IMR-90 (cell line): ENCODE measurements around the gene CUL3. TPM values are rescaled to one million over a fixed set of nuclear protein-coding genes. Genes with fewer than 3 reads are reported as not detected.

Source experiments
- ATAC-seq: fragments of 200-7000 bp; cut with Tn5 transposase; 2 replicates; pipeline ENCODE4 v1.9.1; 2020; ENCODE audit warnings: low read depth, mild to moderate bottlenecking, moderate library complexity
- BruUV-seq: library from RNA; stranded (reverse); fragments of 400-500 nt; replicated peaks from 2 replicates; lab custom pipeline; 2021; lab: Mats Ljungman, UMichigan
- CTCF ChIA-PET: fragments of 300-600 bp; formaldehyde crosslinking; extraction: SDS; loops from one replicate; lab custom pipeline; 2021; ENCODE audit warnings: antibody characterized with exemption; lab: Yijun Ruan, JAX
- POLR2A ChIA-PET: fragments of 300-600 bp; sonication (Branson Sonifier 250); formaldehyde crosslinking; loops from one replicate; lab custom pipeline; 2022; ENCODE audit warnings: antibody characterized with exemption; ENCODE audit not compliant: unreplicated experiment; lab: Charles Lee
- DNase-seq: peaks from one replicate; pipeline ENCODE4 v3.0.0; 2013
- H2AFZ ChIP-seq: replicated peaks from 2 replicates; pipeline ENCODE3; 2013; ENCODE audit warnings: low read length, mild to moderate bottlenecking; ENCODE audit not compliant: poor library complexity
- H2AK5ac ChIP-seq: 2 replicates; pipeline ENCODE4 v1.6.1; 2013; ENCODE audit warnings: low read depth, low read length, inconsistent platforms
- H2AK9ac ChIP-seq: replicated peaks from 2 replicates; pipeline ENCODE3; 2013; ENCODE audit warnings: mild to moderate bottlenecking, low read depth, low read length, moderate library complexity; ENCODE audit not compliant: poor library complexity
- H2BK120ac ChIP-seq: 2 replicates; pipeline ENCODE4 v1.6.1; 2013; ENCODE audit warnings: low read depth, low read length, inconsistent platforms
- H2BK15ac ChIP-seq: 3 replicates; pipeline ENCODE4 v1.6.1; 2013; ENCODE audit warnings: low read depth, low read length, inconsistent platforms
- H2BK20ac ChIP-seq: 2 replicates; pipeline ENCODE4 v1.6.1; 2013; ENCODE audit warnings: low read depth, mild to moderate bottlenecking, inconsistent platforms, low read length, moderate library complexity
- H2BK5ac ChIP-seq: 2 replicates; pipeline ENCODE4 v1.6.1; 2013; ENCODE audit warnings: mild to moderate bottlenecking, low read depth, low read length, inconsistent platforms; ENCODE audit not compliant: poor library complexity, severe bottlenecking
- H3K14ac ChIP-seq: replicated peaks from 2 replicates; pipeline ENCODE4 v1.6.1; 2013; ENCODE audit warnings: low read depth, low read length, inconsistent platforms
- H3K18ac ChIP-seq: 2 replicates; pipeline ENCODE4 v1.6.1; 2013; ENCODE audit warnings: low read depth, low read length, control low read depth
- H3K23ac ChIP-seq: 2 replicates; pipeline ENCODE4 v1.6.1; 2013; ENCODE audit warnings: low read depth, low read length, inconsistent platforms
- H3K27ac ChIP-seq: 2 replicates; pipeline ENCODE4 v1.5.1; 2013; ENCODE audit warnings: mild to moderate bottlenecking, control low read depth, low read length; ENCODE audit not compliant: insufficient read depth
- H3K27me3 ChIP-seq: 2 replicates; pipeline ENCODE4 v1.6.1; 2013; ENCODE audit warnings: low read length; ENCODE audit not compliant: control insufficient read depth, insufficient read depth
- H3K36me3 ChIP-seq: 2 replicates; pipeline ENCODE4 v1.6.1; 2013; ENCODE audit warnings: low read length, mixed read lengths; ENCODE audit not compliant: control insufficient read depth, insufficient read depth
- H3K4ac ChIP-seq: 2 replicates; pipeline ENCODE4 v1.6.1; 2013; ENCODE audit warnings: low read depth, low read length, inconsistent platforms
- H3K4me1 ChIP-seq: 2 replicates; pipeline ENCODE4 v1.6.1; 2013; ENCODE audit warnings: low read length, mixed read lengths; ENCODE audit not compliant: control insufficient read depth, insufficient read depth
- H3K4me2 ChIP-seq: 2 replicates; pipeline ENCODE4 v1.6.1; 2013; ENCODE audit warnings: low read depth, mild to moderate bottlenecking, control low read depth, low read length, moderate library complexity
- H3K4me3 ChIP-seq: 2 replicates; pipeline ENCODE4 v1.5.1; 2013; ENCODE audit warnings: low read depth, mild to moderate bottlenecking, control low read depth, low read length, moderate library complexity; ENCODE audit not compliant: insufficient read depth
- H3K56ac ChIP-seq: 2 replicates; pipeline ENCODE4 v1.6.1; 2013; ENCODE audit warnings: low read length, inconsistent platforms; ENCODE audit not compliant: insufficient read depth; ENCODE audit errors: extremely low read depth
- H3K79me1 ChIP-seq, 2 experiments: 2 replicates each; pipeline ENCODE4 v1.6.1; 2013; ENCODE audit warnings: low read length in 2 of 2, inconsistent platforms in 1 of 2, low read depth in 1 of 2
- H3K9ac ChIP-seq: 2 replicates; pipeline ENCODE4 v1.6.1; 2013; ENCODE audit warnings: low read depth, low read length, control low read depth
- H3K9me1 ChIP-seq: 2 replicates; pipeline ENCODE4 v1.6.1; 2013; ENCODE audit warnings: low read length, inconsistent platforms; ENCODE audit not compliant: insufficient read depth
- H3K9me3 ChIP-seq: 2 replicates; pipeline ENCODE4 v1.6.1; 2013; ENCODE audit warnings: low read length; ENCODE audit not compliant: control insufficient read depth, insufficient read depth
- H4K20me1 ChIP-seq: 2 replicates; pipeline ENCODE4 v1.6.1; 2013; ENCODE audit warnings: low read length, inconsistent platforms; ENCODE audit not compliant: insufficient read depth
- H4K5ac ChIP-seq: 2 replicates; pipeline ENCODE4 v1.6.1; 2013; ENCODE audit warnings: mild to moderate bottlenecking, low read depth, low read length, control low read depth
- H4K8ac ChIP-seq, 2 experiments: 2 replicates each; pipeline ENCODE4 v1.6.1; 2013; ENCODE audit warnings: low read depth in 2 of 2, low read length in 2 of 2, control low read depth in 1 of 2, inconsistent platforms in 1 of 2
- H4K91ac ChIP-seq: 2 replicates; pipeline ENCODE4 v1.6.1; 2013; ENCODE audit warnings: low read depth, low read length, inconsistent platforms; ENCODE audit not compliant: insufficient read depth
- BHLHE40 ChIP-seq: fragments of 150-350 bp; IDR thresholded peaks from 2 replicates; pipeline ENCODE4 v1.6.1; 2016; ENCODE audit warnings: mild to moderate bottlenecking, low read depth, low read length
- CEBPB ChIP-seq: IDR thresholded peaks from 2 replicates; pipeline ENCODE4 v1.6.1; 2012; ENCODE audit warnings: low read depth, low read length, improper control_type of control experiment
- CHD1 ChIP-seq: IDR thresholded peaks from 2 replicates; pipeline ENCODE4 v1.6.1; 2012; ENCODE audit warnings: low read depth, low read length, improper control_type of control experiment
- CTCF ChIP-seq: conservative IDR thresholded peaks from 2 replicates; pipeline ENCODE4 v1.5.1; 2012; ENCODE audit warnings: mild to moderate bottlenecking, low read depth, low read length, improper control_type of control experiment
- ELK1 ChIP-seq: fragments of 150-350 bp; IDR thresholded peaks from 2 replicates; pipeline ENCODE4 v1.6.1; 2016; ENCODE audit warnings: low read depth, mild to moderate bottlenecking, low read length, moderate library complexity, borderline replicate concordance
- FOS ChIP-seq: fragments of 150-350 bp; IDR thresholded peaks from 2 replicates; pipeline ENCODE4 v1.6.1; 2016; ENCODE audit warnings: low read depth, low read length
- MAFK ChIP-seq: IDR thresholded peaks from 2 replicates; pipeline ENCODE4 v1.6.1; 2012; ENCODE audit warnings: low read depth, low read length, improper control_type of control experiment
- MAZ ChIP-seq: IDR thresholded peaks from 2 replicates; pipeline ENCODE4 v1.6.1; 2012; ENCODE audit warnings: low read depth, mild to moderate bottlenecking, low read length, improper control_type of control experiment, moderate library complexity, borderline replicate concordance
- MXI1 ChIP-seq: IDR thresholded peaks from 2 replicates; pipeline ENCODE4 v1.6.1; 2012; ENCODE audit warnings: low read depth, mild to moderate bottlenecking, low read length, moderate library complexity, borderline replicate concordance
- NFE2L2 ChIP-seq: fragments of 150-350 bp; IDR thresholded peaks from 2 replicates; pipeline ENCODE4 v1.6.1; 2016; ENCODE audit warnings: low read depth, mild to moderate bottlenecking, low read length
- POLR2A ChIP-seq: IDR thresholded peaks from 2 replicates; pipeline ENCODE4 v1.6.1; 2012; ENCODE audit warnings: mild to moderate bottlenecking, low read depth, low read length
- RAD21 ChIP-seq: IDR thresholded peaks from 2 replicates; pipeline ENCODE4 v1.6.1; 2012; ENCODE audit warnings: low read length, improper control_type of control experiment
- RCOR1 ChIP-seq: IDR thresholded peaks from 2 replicates; pipeline ENCODE4 v1.6.1; 2012; ENCODE audit warnings: mild to moderate bottlenecking, low read length, improper control_type of control experiment; ENCODE audit not compliant: insufficient replicate concordance
- RFX5 ChIP-seq: IDR thresholded peaks from 2 replicates; pipeline ENCODE4 v1.8.0; 2012; ENCODE audit warnings: low read depth, mild to moderate bottlenecking, low read length, moderate library complexity
- SMC3 ChIP-seq: fragments of 150-350 bp; IDR thresholded peaks from 2 replicates; pipeline ENCODE4 v1.6.1; 2016; ENCODE audit warnings: low read depth, mild to moderate bottlenecking, antibody characterized with exemption, low read length, moderate library complexity
- USF2 ChIP-seq: fragments of 150-350 bp; IDR thresholded peaks from 2 replicates; pipeline ENCODE4 v1.6.1; 2017; ENCODE audit warnings: mild to moderate bottlenecking, antibody characterized with exemption, low read length, low read depth
- WGBS, 2 experiments: methylation state at CpG; one replicate each; pipeline versions ENCODE4 v1.1.5 to v1.1.7; 2013; ENCODE audit warnings: missing lambda C conversion rate in 2 of 2; ENCODE audit not compliant: insufficient read length in 1 of 2; ENCODE audit errors: extremely low coverage in 2 of 2; 5-methylcytosine and 5-hydroxymethylcytosine counted together
- dilution Hi-C: fragments of 300-500 bp; cut with HindIII; formaldehyde crosslinking; loops from one replicate; pipeline ENCODE4 v1.14.3; 2018; ENCODE audit warnings: low sequenced_read_pairs; ENCODE audit not compliant: unreplicated experiment
- in situ Hi-C: fragments of 300-500 bp; cut with MboI; formaldehyde crosslinking; loops from 3 replicates; pipeline ENCODE4 v1.14.3; 2019; ENCODE audit warnings: low sequenced_read_pairs, inconsistent platforms, mixed read lengths
- intact Hi-C: fragments of 100-400 bp; cut with micrococcal nuclease; formaldehyde crosslinking; loops from 2 replicates; pipeline ENCODE4 v1.10.0; 2022
- polyA plus RNA-seq, 3 experiments: library from polyadenylated mRNA; depleted of rRNA; stranded (reverse); fragments of >200 nt; gene quantifications; 2 replicates each; pipeline ENCODE4 v1.2.3, GENCODE V29; 2012; ENCODE audit warnings: low replicate concordance in 1 of 3
- total RNA-seq: library from RNA; depleted of rRNA; stranded (reverse); fragments of >200 nt; gene quantifications from 2 replicates; pipeline ENCODE4 v1.2.3, GENCODE V29; 2012

CUL3 gene
- total and polyA plus RNA-seq, 2 of the 4 experiments (the other 2 are of a cell fraction), result 33.7 to 45.7 TPM

DNA sequence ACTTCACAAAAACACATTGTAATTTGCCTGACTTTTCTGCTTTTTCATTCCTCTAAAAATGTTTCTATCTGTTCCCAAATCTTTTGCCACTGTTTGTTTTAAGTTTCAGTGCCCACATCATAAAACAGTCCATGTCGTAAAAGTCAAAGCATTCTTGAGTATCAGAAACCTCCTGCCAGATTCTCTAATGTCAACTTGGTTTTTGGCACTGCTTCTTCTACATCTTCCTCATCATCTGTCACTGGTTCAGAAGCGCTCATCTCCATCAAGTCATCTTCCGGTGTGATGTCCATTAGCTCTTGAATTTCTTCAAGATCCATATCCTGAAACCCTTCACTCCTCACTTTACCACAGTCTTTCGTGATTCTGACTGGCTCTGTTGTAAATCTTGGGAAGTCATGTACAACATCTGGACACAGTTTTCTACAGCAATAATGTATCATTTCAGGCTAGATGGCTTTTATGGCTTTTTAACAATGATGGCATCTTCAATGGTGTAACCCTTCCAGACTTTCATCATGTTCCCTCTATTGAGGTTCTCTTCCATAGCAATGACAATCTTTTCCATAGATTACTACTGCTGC is 19.6 kb downstream of the CUL3 start:
- Histone ChIP-seq H3K56ac (no peak overlapping the region), H4K8ac (no peak overlapping the region), H2AK9ac (no peak overlapping the region), H3K4me1 (peaks cover 11% of the 10 kb centered on the region), H3K9me1 (peaks cover 4% of the 10 kb centered on the region), H3K14ac (no peak overlapping the region), H2BK5ac (no peak overlapping the region), H3K79me1 (peaks cover 18 to 65% of the 10 kb centered on the region in 2 experiments; a peak in 3 of 4 replicates), H3K9me3 (peaks cover 2% of the 10 kb centered on the region; the same call in 1 of the 2 replicates), H3K18ac (no peak overlapping the region), H3K9ac (no peak overlapping the region), H4K5ac (no peak overlapping the region), H3K23ac (no peak overlapping the region), H3K27me3 (no peaks in the 10 kb centered on the region), H3K36me3 (peaks cover 8% of the 10 kb centered on the region), H2BK15ac (no peak overlapping the region), H2BK120ac (no peak overlapping the region), H3K4ac (no peak overlapping the region), H3K4me2 (no peak overlapping the region), H2AFZ (no peak overlapping the region), H3K27ac (no peak overlapping the region), H2BK20ac (no peak overlapping the region), H2AK5ac (no peak overlapping the region), H4K91ac (no peak overlapping the region), H4K20me1 (peaks cover 95% of the 10 kb centered on the region), H3K4me3 (no peak overlapping the region)
- 48% methylated on average over 2 of the region's 4 CpGs; no CpG with 5 or more reads in 1 of the 2 experiments for WGBS, 2 experiments
- CTCF ChIA-PET, result no interaction called here
- dilution Hi-C loops, result no loop called here
- intact Hi-C loops, result no loop called here
- in situ Hi-C loops, result loop anchor here (25.0 kb wide), 1 partner anchor 978 kb away; no protein-coding TSS in a partner anchor
- TF ChIP-seq CTCF, result no peak
- TF ChIP-seq SMC3, result no peak
- no peak for TF ChIP-seq BHLHE40
- TF ChIP-seq MXI1, result no peak
- TF ChIP-seq NFE2L2, result no peak
- TF ChIP-seq RCOR1, result no peak
- TF ChIP-seq USF2, result no peak
- no peak for TF ChIP-seq FOS
- no peak for TF ChIP-seq RAD21
- no peak for TF ChIP-seq MAZ
- TF ChIP-seq MAFK, result no peak
- TF ChIP-seq RFX5, result no peak
- TF ChIP-seq POLR2A, result no peak
- no peak for TF ChIP-seq CHD1
- TF ChIP-seq CEBPB, result no peak
- TF ChIP-seq ELK1, result no peak
- POLR2A ChIA-PET, result no interaction called here
- ATAC-seq (no peak), DNase-seq (no peak)
- no TSS peak for BruUV-seq
